GM21737 (cell line): Measurements from ENCODE around the gene TMSB4X.
A peak's percentile ranks its signal among the peaks of the same experiment; 100 is the strongest.

Experiments used
- ATAC-seq: cut with Tn5 transposase; IDR thresholded peaks from one replicate; pipeline ENCODE4 v1.9.1; 2021; ENCODE audit warnings: mild to moderate bottlenecking, moderate library complexity; ENCODE audit not compliant: unreplicated experiment

The TMSB4X gene

GRCh38 chrX:12993826-12994225 lies 18.9 kb downstream of the TMSB4X start:
- no peak for ATAC-seq

- ATAC-seq, result no peak
Measured at GRCh38 chrX:12994321-12994720, 19.4 kb downstream of the TMSB4X start.

- ATAC-seq, result no peak
Measured at GRCh38 chrX:12996934-12997435, 22.1 kb downstream of the TMSB4X start.

DNA sequence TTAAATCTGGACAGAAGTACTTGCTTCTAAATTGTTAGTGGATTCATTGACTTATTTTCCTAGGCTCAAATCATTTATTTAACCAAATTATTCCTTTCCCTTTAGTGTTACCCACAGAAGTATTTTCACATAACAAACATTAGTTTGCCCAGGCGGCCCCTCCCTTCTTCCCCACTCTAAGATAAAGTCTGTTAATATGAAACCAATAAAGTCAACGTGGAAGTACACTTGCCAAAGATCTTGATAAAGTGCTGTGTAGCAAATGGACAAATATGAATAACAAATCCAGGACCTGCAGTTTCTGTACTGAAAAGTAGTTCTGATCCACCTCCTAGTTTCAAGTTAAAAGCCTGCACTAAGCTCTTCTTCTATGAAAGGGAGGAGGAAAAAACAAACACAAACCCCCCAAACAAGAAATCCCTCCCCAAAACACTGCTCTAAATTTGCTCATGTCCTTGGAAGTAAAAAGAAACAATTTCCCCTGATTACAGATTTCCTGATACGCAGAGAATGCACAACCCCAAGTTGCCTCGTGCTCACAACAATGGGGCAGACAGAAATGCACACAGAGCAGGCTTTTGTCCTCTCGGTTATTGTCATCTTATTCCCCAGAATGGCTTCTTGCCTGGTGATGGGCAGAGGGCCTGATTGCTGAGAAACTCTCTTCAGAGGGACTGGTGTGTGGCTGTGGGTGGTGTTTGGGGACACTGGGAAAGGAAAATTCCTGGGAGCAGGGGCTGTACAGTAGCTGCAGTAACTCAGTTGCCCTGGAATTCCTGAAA lies 23.2 kb downstream of the TMSB4X start:
- no peak for ATAC-seq

GRCh38 chrX:12999422-12999821 lies 24.5 kb downstream of the TMSB4X start:
- no peak for ATAC-seq

DNA sequence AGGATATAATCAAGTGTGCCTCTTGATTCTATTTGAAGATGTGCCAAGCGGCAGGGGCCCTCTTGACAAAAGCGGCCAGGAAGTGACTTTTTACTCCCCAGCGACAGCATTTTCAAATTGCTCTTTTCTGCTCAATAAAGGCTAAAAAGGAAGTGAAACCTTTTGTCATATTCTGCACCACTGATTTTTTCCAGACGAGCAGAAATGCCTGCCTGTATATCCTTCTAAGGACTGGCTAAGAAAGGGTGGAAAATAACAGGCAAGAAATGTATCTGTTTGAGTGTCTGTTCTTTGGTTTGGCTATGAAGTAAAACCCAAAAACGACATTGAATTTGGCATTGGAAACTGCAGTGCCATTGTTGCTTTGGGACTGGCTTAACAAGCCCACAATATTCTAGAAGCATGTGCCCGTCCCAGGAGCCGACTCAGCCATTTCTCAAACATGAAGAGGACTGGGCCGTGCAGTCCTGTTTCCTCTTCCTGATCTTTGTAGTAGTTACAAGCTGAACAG lies 25.4 kb downstream of the TMSB4X start:
- no peak for ATAC-seq

- no peak for ATAC-seq
Measured at GRCh38 chrX:13001097-13001496, 26.2 kb downstream of the TMSB4X start.

- no peak for ATAC-seq
Measured at GRCh38 chrX:13001961-13002671, 27.2 kb downstream of the TMSB4X start.

GRCh38 chrX:13005661-13006473 lies 31.0 kb downstream of the TMSB4X start:
- no peak for ATAC-seq

GRCh38 chrX:13007519-13008188 lies 32.7 kb downstream of the TMSB4X start:
- no peak for ATAC-seq

DNA sequence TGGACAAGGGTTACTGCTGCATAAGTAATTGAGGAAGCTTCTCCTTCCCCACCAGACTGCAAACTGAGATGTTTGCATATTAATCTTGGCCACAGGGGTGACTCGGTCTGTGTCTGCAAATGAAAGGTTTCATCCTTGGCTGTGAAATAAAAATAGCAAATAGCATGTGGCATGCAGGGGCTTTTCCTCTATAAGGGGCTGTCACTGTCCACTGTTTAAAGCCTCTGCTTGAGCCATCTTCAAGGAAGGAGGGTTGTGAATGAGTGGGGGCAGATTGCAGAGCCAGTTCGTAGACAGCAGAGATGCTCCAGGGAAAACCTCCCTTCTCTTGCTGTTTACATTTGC lies 33.3 kb downstream of the TMSB4X start:
- no peak for ATAC-seq

DNA sequence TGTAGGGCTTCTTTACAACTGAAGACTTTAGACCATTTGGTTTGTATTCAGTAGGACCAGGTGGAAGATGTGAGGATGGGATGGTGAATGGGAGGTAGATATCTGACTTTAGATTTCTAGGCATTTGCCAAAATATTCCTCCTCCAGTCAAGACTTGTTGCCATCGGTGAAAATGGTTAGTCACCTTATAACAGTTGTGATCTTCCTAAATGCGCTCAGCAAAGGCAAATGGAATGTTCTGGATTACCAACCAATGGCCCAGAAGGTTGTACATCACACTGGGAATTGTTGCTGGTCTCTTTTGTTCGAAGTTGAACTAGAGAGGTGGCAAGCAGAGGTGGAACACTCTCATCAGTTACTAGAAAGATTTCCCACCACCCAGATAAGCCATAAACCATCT lies 33.9 kb downstream of the TMSB4X start:
- ATAC-seq, result no peak

DNA sequence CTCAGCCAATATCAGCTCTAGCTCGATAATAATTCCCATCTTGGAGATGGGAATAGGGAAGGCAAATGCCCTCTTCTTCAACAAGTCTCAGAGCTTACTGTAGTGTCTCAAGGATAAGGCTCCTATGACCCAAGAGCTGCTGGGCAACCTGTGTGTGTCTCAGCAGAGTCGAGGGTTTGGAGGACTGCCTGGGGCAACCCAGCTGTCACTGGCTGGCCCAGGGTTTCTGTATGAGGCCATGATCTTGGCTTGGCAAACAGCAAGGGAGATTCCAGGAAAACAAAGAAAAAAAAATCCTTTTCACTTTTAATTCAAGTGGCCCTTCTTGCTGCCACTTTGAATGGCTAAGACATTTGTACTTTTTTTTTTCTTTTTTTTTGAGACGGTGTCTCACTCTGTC lies 34.4 kb downstream of the TMSB4X start:
- no peak for ATAC-seq

DNA sequence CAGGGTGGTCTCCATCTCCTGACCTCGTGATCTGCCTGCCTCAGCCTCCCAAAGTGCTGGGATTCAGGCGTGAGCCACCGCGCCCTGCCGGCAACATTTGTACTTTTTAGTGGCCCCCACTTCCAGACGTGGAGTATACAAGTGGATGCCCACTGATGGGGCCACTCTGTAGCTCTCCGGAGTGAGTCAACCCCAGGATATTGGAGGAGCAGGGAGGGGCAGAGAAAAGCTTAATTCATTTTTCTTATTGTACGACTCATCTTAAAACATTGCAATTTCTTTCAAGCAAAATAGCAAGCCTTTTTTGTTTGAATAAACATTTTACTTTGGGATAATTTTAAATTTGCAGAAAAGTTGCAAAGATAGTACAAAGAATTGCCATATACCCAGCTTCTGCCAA lies 34.9 kb downstream of the TMSB4X start:
- no peak for ATAC-seq

- ATAC-seq, result no peak
Measured at GRCh38 chrX:13010546-13010945, 35.6 kb downstream of the TMSB4X start.

DNA sequence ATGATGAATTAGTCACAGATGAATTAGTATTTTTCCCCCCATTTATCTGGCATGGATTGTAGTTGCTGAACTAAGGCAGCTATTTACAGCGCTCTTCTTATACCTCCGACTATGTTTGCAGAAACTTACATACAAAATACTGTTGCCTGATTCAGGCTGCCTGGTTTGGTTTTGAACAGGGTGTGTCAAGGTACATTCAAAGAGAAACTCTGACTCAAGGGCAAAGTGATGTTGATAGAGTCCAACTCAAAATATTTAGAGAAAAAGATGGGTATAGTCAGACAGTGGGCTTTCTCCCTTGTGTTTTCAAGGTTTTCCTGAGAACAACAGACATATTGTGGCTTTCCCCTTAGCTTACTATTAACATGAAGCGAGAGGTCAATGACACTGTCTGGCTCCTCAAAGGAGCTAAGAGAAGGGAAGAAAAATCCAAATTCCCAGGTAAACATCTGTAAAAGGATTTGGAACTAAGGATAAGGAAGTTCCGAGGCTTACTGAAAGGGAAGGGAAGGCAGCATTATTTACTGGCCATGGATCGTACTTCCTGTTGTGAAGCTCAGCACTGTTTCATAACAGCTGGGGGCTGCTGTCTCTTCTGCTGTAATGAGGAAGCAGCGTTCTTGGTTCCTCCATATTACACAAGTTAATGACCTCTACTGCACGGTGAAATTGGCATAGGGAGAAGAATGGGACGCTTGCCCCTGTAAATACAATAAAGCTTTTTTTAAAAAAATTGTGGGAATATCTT lies 38.6 kb downstream of the TMSB4X start:
- peak; percentile 83 for ATAC-seq

DNA sequence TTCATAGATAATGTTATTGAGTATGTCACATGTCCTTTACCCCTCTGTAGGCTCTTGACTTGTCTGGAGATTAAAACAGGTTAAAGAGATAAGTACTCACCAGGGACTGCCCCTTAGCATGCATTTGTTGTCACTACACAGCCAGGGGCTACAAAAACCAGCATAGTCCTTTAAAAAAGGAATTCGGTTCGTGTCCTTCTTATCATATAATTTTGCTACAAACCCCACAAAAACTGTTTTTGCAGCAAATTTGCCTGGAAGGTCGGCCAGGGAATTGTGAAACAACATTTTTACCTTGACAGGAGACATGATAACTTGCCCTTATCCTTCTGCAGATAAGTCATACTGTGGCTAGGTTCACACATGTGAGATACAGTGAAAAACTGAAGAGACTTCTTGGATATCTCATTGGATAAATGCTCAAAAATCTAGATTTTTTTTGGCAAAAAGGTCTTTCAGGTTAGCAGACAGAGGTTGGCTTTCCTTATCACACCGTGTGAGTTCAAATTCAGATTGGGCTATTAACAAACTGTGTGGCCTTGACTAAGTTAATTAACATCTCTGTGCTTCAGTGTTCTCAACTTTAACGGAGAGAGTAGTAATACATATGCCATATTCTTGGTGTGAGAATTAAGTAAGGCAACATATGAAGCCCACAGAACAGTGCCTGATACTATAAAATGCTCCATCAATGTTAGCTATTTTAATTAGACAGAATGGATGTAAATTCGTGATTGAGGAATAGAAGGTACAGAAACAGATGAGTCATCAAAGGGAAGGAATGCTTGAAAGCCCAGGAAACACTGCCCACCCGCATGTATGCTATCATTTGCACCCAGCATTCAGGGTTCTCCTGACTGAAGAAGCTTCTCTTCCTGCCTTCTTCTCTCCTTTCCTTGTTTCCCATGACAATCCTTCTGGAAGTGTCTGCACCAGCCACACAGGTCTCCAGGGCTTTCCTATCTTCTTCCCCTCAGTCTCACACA lies 39.5 kb downstream of the TMSB4X start:
- peak; percentile 26 for ATAC-seq

DNA sequence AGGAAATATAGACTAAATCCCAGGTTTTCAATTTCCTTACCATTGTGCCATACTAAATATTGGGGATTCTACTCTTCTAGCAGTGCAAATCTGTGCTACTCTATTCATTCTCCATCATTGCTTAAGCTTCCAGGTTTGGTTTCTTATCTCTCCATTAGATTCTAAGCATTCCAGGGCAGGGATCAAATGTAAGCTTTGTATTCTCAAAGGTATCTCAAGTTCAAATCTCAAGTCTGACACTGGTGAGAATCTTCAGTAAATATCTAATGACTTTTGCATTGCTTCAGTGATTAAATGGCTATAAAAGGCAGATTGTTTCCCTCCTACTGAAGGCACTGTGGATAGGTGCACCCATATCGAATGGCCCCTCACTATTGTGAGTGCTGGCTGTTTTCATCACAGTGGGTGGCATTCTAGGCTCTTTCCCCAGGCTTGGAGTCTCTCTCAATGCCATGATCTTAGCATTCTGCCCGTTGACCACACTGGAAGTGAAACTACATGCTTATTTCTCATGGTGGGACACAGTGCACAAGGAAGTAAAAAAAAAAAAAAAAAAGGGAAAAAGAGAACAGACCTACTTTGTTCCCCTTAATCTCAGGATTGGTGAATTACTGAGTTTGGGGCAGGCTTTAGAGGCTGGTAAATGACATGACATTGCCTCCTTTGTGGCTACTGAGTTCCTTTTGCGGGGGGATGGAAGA lies 40.8 kb downstream of the TMSB4X start:
- ATAC-seq, result no peak
